Epithelial cell of esophagus (primary cell): ENCODE measurements around the gene ALOX5AP.

Experiments used
- DNase-seq: peaks from one replicate; pipeline ENCODE4 v3.0.0; 2010; ENCODE audit warnings: low read depth
- H3K4me3 ChIP-seq: 2 replicates; pipeline ENCODE4 v1.5.1; 2011; ENCODE audit warnings: mild to moderate bottlenecking, low read length, control low read depth
- TF ChIP-seq, protein P1 (sequence below): IDR thresholded peaks from 2 replicates; pipeline ENCODE4 v1.5.1; 2011; ENCODE audit warnings: low read depth, mild to moderate bottlenecking, low read length, control low read depth, inconsistent platforms; ENCODE audit not compliant: insufficient read depth; ENCODE audit errors: missing control alignments

ALOX5AP gene

GRCh38 chr13:30802953-30803478 lies 67.7 kb downstream of the ALOX5AP start:
- TF ChIP-seq, protein P1, sequence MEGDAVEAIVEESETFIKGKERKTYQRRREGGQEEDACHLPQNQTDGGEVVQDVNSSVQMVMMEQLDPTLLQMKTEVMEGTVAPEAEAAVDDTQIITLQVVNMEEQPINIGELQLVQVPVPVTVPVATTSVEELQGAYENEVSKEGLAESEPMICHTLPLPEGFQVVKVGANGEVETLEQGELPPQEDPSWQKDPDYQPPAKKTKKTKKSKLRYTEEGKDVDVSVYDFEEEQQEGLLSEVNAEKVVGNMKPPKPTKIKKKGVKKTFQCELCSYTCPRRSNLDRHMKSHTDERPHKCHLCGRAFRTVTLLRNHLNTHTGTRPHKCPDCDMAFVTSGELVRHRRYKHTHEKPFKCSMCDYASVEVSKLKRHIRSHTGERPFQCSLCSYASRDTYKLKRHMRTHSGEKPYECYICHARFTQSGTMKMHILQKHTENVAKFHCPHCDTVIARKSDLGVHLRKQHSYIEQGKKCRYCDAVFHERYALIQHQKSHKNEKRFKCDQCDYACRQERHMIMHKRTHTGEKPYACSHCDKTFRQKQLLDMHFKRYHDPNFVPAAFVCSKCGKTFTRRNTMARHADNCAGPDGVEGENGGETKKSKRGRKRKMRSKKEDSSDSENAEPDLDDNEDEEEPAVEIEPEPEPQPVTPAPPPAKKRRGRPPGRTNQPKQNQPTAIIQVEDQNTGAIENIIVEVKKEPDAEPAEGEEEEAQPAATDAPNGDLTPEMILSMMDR, result peak; percentile 83
- H3K4me3 ChIP-seq, result peak overlapping the region; percentile 20
- peak; percentile 81 for DNase-seq

- DNase-seq, result no peak
- no peak overlapping the region for H3K4me3 ChIP-seq
- TF ChIP-seq, protein P1, result no peak
Measured at GRCh38 chr13:30803749-30804148, 68.4 kb downstream of the ALOX5AP start.

DNA sequence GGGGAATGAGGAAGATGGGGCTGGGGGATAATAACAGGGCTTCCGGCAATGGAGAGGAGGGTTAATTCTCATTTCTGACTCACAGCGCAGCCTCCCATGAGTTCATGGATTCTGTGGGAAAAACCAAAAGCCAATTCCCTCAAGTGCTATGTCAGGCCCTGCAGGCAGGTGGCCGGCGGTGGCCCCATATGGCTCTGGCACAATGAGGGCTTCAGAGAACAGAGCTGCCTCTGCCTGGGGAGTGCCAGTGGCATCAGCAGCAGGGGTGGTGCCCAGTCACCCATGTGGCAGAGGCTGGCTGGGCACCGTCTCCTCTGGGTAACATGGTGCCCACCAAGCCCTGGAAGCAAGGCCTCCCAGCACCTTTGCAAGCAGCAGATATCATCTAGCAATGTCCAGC lies 69.1 kb downstream of the ALOX5AP start:
- TF ChIP-seq, protein P1, result no peak
- no peak for DNase-seq
- H3K4me3 ChIP-seq, result no peak overlapping the region

GRCh38 chr13:30805132-30805537 lies 69.8 kb downstream of the ALOX5AP start:
- no peak overlapping the region for H3K4me3 ChIP-seq
- TF ChIP-seq, protein P1, result no peak
- no peak for DNase-seq

DNA sequence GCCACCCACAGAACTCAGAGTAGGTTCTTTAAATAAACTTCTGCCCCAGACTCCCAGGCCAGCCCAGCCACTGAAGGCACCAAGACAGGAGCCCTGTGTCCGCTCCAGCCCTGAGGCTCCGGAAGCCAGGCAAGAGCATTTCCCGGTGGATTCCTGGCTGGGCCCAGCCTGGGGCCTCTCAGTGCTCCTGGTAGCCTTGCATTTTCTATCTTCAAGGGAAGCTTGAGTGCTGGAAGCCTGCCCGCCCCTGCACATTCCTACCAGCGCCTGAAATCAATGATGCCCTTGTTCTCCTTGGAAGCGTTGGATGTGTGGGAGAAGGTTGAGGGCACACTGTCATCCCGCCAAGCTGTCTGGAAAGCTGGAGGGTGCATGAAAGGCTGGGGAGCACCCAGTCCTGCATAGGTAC lies 70.3 kb downstream of the ALOX5AP start:
- no peak overlapping the region for H3K4me3 ChIP-seq
- DNase-seq, result no peak
- TF ChIP-seq, protein P1, result no peak

GRCh38 chr13:30806784-30807183 lies 71.4 kb downstream of the ALOX5AP start:
- H3K4me3 ChIP-seq, result no peak overlapping the region
- peak; percentile 78 for DNase-seq
- TF ChIP-seq, protein P1, result no peak

DNA sequence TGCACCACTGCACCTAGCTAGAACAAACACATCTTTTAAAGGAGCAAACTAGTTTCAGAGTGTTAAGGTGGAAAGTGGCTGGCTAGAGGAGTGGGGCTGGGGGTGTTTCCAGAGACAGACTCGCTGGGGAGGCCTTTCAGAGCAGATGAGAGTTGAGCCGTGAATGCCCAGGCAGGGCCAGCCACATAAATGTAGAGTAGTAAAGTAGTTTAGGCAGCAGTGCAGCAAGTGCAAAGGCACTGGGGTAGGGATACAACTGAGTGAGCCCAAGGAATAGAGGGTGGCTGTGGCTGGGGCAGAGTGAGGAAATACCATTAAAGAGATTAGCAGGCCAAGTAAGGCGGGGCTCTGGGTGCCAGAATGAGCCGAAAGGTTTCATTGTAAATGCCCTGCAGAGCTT lies 72.0 kb downstream of the ALOX5AP start:
- TF ChIP-seq, protein P1, result no peak
- DNase-seq, result no peak
- no peak overlapping the region for H3K4me3 ChIP-seq
